GM19463 (cell line): Measurements from ENCODE around the gene CAB39L.

Source experiments
- ATAC-seq: cut with Tn5 transposase; IDR thresholded peaks from one replicate; pipeline ENCODE4 v1.9.1; 2021; ENCODE audit warnings: mild to moderate bottlenecking, moderate library complexity; ENCODE audit not compliant: unreplicated experiment

The CAB39L gene

DNA sequence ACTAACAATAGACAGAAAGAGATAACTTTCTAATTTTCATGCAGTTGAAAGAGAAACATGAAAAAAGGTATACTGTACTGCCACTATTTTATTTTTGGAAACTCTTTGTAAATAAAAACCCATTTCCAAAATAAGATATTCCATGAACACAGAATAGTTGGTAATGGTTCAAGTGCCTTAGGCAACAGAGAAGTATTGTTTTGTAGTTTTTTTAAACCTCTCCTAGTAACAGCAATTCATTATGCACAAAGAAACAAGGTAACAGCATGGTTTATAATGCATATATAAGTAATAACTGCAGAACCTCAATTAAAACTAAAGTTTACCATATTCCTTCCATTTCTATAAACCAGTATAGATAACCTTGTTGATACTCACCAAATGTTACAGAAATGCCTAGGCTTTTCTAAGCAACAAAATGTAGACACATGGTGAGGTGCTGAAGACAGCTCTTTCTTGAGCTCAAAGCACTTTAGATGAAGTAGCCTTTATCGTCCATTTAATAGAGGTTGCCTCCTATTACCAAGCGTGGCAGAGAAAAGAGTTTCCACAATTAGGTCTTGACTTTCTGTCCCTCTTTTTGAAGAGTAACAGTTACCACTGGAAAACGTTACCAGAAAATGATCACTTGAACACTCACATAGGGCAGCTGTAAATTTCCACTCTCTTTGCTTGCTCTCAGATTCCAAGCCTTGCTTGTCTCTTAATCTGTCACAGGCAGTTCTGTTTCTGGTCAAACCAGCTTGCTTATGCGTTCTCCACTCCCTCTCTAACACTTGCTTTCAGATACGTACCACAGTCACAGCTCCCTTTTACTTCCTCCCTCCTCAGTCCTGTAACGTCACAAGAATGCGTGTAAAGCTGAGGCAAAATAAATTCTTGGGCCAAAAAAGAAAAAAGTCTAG lies 42.9 kb downstream of the CAB39L start:
- no peak for ATAC-seq

DNA sequence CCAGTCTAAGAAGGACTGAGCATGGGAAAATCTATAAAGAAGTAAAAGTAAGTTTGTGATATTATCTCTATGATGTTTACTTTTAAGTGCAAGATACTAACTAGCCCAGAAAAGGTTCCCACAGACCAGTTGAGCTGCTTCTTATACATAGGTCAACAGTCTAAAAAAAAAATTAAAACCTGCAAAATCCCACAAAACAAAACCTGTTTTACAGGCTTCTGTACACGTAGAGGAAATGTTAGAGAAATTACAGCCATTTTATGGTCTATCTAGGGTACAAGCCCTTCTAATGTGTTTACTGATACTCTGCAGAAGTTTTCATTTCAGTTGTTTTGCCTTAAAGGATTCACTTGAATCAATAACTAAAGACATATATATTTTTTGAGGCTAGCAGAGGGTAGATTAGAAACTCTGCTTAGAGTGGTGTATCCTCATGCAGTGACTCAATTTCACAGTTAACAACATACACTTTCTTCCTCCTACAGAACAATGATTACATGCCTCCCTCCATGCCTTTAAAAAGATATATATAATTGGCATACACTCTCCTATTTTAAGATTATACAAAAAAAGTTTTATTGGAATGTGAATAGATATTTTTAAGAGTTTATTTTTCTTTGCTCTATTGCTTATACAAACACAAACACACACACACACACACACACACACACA lies 43.9 kb downstream of the CAB39L start:
- ATAC-seq: no peak

DNA sequence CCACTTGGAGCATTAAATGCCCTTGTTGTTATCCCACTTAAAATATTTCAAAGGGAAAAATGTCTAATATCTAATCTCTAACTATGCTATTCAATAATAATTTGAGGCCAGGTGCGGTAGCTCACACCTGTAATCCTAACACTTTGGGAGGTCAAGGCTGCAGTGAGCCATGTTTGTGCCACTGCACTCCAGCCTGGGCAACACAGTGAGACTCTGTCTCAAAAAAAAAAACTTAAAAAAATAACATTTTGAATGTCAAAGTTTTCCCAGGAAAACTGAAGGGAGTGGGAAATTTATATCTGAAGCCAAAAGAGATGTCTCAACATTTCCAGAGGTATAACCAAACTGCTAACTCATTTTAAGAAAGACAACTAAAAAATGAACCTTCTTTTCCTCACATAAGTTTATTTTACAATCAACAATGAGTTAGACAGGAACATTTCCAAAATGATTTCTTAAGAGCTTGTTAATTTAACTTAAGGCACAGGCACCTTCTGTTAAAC lies 47.9 kb downstream of the CAB39L start:
- no peak for ATAC-seq

DNA sequence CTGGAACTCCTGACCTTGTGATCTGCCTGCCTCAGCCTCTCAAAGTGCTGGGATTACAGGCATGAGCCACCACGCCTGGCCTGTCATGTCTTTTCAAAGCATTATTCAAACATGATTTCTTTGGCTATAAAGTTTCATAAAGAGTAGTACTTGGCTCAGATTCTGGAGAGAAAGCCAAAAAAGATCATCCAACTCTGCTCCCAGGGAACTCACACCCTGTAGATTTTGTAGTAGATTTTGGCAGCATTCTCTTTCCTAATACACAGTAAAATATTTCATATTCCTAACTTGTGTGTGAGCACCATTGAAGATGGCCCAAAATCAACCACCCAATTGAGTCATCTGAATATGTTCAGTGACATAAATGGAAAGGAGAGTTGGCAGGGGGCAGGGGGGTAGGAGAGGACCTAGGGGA lies 48.4 kb downstream of the CAB39L start:
- no peak for ATAC-seq

DNA sequence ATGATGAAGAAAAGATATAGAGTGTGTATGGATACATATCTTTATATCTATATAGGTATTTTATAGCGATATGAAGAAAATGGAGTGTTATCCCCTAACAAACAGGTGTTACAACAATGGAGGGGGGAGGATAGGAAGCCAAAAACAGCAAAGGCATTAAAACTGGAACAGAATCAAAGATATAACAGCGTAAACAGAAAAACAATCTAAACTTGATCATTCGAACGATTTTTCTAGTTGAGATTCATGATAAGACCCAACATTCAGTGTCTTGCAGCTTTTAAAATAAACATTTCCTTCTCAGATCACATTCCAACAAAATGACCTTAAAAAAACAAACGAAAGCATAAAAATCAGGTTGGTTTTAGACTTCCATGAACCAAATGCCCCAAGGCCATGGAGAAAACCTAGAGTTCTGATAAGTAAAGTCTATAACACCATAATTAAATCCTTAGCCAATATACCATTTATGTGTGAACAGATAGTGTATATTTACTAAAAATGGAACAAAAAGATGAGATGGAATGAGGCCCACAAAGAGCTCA lies 55.7 kb downstream of the CAB39L start:
- no peak for ATAC-seq

GRCh38 chr13:49386664-49387063 lies 57.2 kb downstream of the CAB39L start:
- ATAC-seq: no peak

GRCh38 chr13:49376121-49376520 lies 67.7 kb downstream of the CAB39L start:
- no peak for ATAC-seq

DNA sequence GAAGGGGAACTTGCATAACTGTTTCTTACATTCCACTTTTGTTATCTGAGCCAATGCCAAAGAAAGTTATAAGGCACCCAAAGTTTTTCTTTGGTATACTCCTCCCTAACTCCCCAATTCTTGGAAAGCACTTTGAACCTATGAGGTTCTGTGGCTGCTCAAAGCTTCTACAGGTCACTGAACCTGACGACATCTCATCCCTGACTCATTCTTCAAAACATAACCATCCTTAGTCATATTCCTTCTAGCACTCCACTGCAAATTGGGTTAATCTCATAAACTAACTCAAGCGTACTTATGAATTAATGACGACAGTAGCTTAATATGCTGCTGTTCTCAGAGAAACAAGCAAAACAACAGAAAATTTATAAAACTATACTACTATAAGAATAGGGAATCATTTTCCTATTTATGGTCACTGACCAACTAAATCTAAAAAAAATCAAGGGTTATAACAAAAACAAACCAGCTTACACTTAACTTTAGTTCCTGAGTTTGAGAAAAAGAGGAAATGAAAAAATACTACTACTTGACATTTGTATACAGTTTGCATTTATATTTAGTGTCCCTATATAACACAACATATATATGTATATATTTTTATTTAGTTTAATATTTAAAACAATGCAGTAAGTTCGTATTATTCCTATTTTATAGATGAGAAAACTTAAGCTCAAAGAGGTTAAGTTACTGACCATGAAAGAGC lies 69.1 kb downstream of the CAB39L start:
- no peak for ATAC-seq

GRCh38 chr13:49373716-49374115 lies 70.1 kb downstream of the CAB39L start:
- ATAC-seq: no peak

DNA sequence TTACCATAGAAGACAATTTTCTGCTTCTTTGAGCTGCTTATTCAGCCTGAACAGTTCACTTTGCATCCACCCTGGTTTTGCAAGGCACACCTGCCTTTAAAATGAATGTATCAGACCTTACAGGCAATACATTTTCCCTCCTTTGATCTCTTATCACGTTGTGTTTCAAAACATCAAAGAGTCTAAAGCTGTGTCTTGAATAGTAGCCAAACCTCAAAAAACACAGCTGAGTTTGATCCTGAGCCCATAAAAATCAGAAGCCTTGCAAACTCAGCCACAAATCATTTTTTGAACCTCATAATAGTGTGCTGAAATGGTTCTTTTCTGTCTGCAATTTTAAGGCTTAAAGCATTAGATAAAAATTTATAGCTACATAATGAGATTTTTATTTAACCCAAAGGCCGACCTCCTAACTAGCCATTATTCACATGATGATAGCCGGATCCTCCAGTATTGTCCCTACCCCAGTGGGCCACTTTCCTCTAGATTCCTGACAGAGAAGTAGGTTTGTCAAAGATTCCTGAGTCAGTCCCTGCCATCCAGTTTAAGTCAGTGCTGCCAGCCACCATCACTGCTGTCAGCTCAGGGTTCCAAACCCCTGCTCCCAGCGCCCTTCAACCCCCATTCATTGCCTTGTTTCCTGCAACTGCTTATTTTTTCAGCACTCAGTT lies 71.8 kb downstream of the CAB39L start:
- no peak for ATAC-seq

GRCh38 chr13:49370371-49370770 lies 73.5 kb downstream of the CAB39L start:
- no peak for ATAC-seq

DNA sequence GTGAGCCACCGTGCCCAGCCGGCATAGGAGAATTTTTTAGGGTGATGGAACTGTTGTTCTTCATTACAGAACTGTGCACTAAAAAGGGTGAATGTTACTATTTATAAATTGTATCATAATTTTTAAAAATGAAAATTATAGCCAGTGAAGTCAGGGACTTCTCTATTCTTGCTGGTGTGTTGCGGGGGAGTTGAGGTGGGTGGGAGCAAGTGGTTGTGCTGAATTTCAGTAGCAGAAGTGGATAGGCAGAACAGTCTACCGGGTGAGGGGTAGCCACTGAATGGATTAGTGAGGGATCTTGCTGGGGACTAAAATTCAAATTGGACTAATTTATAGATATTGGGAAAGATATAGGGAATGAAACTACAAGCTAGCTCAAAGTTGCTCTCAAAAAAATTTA lies 74.0 kb downstream of the CAB39L start:
- ATAC-seq: no peak

- no peak for ATAC-seq
Measured at GRCh38 chr13:49368688-49369087, 75.2 kb downstream of the CAB39L start.

DNA sequence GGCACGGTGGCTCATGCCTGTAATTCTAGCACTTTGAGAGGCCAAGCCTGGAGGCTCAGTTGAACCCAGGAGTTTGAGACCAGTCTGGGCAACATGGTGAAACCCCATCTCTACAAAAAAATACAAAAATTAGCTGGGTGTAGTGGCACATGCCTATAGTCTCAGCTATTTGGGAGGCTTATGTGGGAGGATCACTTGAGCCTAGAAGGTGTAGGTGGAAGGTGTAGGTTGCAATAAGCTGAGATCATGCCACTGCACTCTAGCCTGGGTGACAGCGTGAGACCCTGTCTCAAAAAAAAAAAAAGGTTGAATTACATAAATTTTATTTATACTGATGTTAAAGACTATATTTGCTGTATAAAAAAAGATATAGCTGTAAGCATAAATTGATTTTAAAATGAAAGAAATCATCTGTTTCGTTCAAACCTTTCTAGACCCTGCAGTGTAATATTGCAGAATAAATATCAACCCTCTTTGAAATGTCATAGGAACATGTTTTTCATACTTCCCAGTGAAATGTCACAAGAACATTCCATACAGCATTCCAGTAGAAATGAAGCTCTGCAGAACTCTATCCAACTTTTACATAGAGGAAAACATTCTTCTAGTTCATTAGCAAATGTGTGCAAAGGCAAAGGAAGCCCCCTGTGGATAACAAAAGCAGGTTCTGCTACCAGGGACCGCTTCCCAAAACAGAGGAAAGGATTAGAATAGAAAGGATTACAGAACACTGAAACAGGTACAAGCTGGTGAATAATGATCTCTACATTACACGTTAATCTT lies 76.0 kb downstream of the CAB39L start:
- no peak for ATAC-seq

DNA sequence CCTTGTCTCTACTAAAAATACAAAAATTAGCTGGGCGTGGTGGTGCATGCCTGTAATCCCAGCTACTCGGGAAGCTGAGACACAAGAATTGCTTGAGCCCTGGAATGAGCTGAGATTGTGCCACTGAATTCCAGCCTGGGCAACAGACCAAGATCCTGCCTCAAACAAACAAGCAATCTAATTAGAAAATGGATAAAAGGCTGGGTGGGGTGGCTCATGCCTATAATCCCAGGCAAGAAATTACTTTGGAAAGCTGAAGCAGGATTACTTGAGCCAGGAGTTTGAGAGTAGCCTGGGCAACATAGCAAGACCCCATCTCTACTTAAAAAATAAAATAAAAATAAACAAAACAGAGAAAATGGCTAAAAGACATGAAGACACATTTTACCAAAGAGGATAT lies 77.0 kb downstream of the CAB39L start:
- no peak for ATAC-seq

- ATAC-seq: no peak
Measured at GRCh38 chr13:49357694-49358093, 86.2 kb downstream of the CAB39L start.

DNA sequence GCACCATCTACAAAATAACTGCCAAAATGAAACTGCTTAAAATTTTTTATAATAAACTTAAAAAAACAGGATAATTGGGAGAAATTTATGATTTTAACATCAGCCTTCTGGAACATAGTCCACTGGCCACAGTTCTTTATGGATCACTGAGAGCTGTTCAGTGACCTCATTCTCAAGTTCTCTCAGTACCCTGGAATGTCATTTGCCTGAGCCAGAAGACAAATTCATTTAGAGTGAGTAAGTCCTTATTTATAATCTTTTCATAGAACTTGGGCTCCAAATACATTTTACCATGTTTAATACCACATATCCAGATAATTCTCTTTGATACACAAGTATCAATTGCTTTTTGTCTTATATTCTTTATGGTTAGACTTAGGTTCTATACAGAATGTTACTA lies 87.6 kb downstream of the CAB39L start:
- no peak for ATAC-seq

DNA sequence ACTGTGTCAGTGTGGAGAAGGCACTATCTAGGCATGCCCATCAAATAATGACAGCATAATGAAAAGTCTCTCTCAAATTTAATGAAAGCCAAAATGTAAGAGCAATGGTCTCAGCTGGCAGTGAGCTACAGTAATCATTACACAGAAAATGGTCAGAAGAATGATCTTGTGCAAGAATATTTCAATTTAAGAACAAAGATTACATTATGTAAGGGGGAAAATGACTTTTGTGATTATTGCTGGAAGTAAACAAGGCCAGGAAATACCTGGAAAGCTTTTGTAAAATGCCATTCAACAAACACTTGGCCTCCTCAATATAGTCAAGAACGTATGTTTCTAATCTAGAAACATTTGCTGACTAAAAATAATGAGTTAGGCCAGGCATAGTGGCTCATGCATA lies 89.1 kb downstream of the CAB39L start:
- ATAC-seq: no peak

GRCh38 chr13:49353908-49354307 lies 90.0 kb downstream of the CAB39L start:
- no peak for ATAC-seq

DNA sequence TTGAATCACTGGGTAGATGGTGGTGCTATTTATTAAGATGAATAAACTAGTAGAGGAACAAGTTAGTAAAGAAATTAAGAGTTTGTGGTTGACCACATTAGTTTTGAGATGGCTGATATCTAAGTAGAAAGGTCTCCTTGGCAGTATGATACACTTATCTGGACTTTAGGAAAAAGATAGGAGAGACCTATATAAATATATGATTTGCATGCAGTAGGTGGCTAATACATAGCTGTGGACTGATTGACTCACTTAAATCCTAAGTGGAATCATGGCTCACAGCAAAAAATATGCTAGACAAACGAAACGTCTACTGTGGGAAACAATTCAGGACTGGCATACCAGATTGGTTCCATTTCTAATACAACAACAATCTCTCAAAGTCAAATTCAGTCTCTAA lies 92.0 kb downstream of the CAB39L start:
- ATAC-seq: no peak
